Psoas muscle (tissue), 8 donors: ENCODE measurements around the gene HEYL. TPM values are rescaled to one million over a fixed set of nuclear protein-coding genes. Genes with fewer than 3 reads are reported as not detected.
A peak's percentile ranks its signal among the peaks of the same experiment; 100 is the strongest.

Experiments used
- ATAC-seq, 4 donors: fragments of 200-7000 bp; cut with Tn5 transposase; one replicate each; pipeline ENCODE4 v1.9.1; 2020; ENCODE audit warnings: moderate library complexity in 3 of 4, mild to moderate bottlenecking in 2 of 4
- DNase-seq, 2 donors: peaks; one replicate each; pipeline ENCODE4 v3.0.0-alpha.2; 2020
- H3K27ac ChIP-seq: fragments of 200-600 bp; one replicate; pipeline ENCODE4 v1.8.0; 2022
- H3K27me3 ChIP-seq, 3 donors: fragments of 200-600 bp in 1 of 3; one replicate each; pipeline versions ENCODE4 v1.6.1 to v1.8.0; 2013 to 2022; ENCODE audit warnings: low read length in 2 of 3, mild to moderate bottlenecking in 2 of 3, moderate library complexity in 1 of 3; ENCODE audit not compliant: insufficient read depth in 3 of 3
- H3K36me3 ChIP-seq, 2 donors: fragments of 200-600 bp in 1 of 2; one replicate each; pipeline versions ENCODE4 v1.6.1 to v1.8.0; 2013 to 2022; ENCODE audit warnings: low read depth in 1 of 2, mild to moderate bottlenecking in 1 of 2, moderate library complexity in 1 of 2; ENCODE audit not compliant: insufficient read depth in 1 of 2
- H3K4me1 ChIP-seq: fragments of 200-600 bp; one replicate; pipeline ENCODE4 v1.8.0; 2022
- H3K4me3 ChIP-seq: fragments of 200-600 bp; one replicate; pipeline ENCODE4 v1.8.0; 2022; ENCODE audit warnings: mild to moderate bottlenecking
- H3K9me3 ChIP-seq: fragments of 200-600 bp; one replicate; pipeline ENCODE4 v1.8.0; 2022
- CTCF ChIP-seq: fragments of 200-600 bp; IDR thresholded peaks from one replicate; pipeline ENCODE4 v1.8.0; 2022; ENCODE audit warnings: antibody characterized with exemption
- WGBS, 3 donors: extraction: QIAGEN DNeasy Blood & Tissue Kit; methylation state at CpG; one replicate each; pipeline versions ENCODE4 v1.1.6 to v1.1.7; 2013; 5-methylcytosine and 5-hydroxymethylcytosine counted together
- intact Hi-C, 2 donors: fragments of 100-400 bp; cut with DNase I; formaldehyde crosslinking; loops; one replicate each; pipeline versions ENCODE4 v1.11.0 to v1.14.2; 2022
- polyA plus RNA-seq, 3 donors: library from polyadenylated mRNA; stranded (reverse); fragments of 200-250 nt; gene quantifications; one replicate each; pipeline ENCODE4 v1.2.3, GENCODE V29; 2013
- total RNA-seq, 4 donors: library from RNA; stranded (reverse); fragmentation: NEBNext Ultra II Directional in 2 of 4; extraction: Animal tissue kit (Norgen Biotek cat#: 25700) in 2 of 4; gene quantifications; one replicate each; pipeline versions ENCODE4 v1.2.1 to v1.2.4, GENCODE V29; 2021 to 2023
- donor health status: healthy with polysubstance abuse.
- donor health status: DM: no; HTN: no; CAD: no; lungs with moderate emphysema.
- donor health status: Bipolar disorder and iron deficiency.
- donor health status: healthy.
- donor health status: DM: yes; HTN: yes; CAD: no.
- donor health status: DM: no; HTN: no; CAD: no.
- donor health status: DM: no; HTN: no; CAD: no.
- donor health status: DM: yes; HTN: yes; CAD: no.

The HEYL gene
- total and polyA plus RNA-seq, 7 donors: 2.1 to 10.0 (median 5.8) TPM

GRCh38 chr1:39632682-39633417 is 6.6 kb downstream of the HEYL start:
- ATAC-seq (peak; percentile 66 to 82 (median 78)), DNase-seq (peak; percentile 76)
- TF ChIP-seq CTCF: no peak
- no peak overlapping the region for H3K27ac ChIP-seq
- peak overlapping the region; percentile 46 for H3K4me3 ChIP-seq
- WGBS, 3 donors: 9 to 17% (median 13%) methylated on average over 21 to 61 of the region's 61 CpGs
- intact Hi-C loops: no loop called here
- no peaks in the 10 kb centered on the region for H3K9me3 ChIP-seq
- no peaks in the 10 kb centered on the region for H3K27me3 ChIP-seq
- H3K36me3 ChIP-seq: peaks cover 0 to 23% of the 10 kb centered on the region in 2 donors
- peaks cover 5% of the 10 kb centered on the region for H3K4me1 ChIP-seq

GRCh38 chr1:39632323-39632681 is 7.1 kb downstream of the HEYL start:
- H3K9me3 ChIP-seq: no peaks in the 10 kb centered on the region
- no peak overlapping the region for H3K27ac ChIP-seq
- peaks cover 5% of the 10 kb centered on the region for H3K4me1 ChIP-seq
- H3K27me3 ChIP-seq: no peaks in the 10 kb centered on the region
- intact Hi-C loops: no loop called here
- no peak for DNase-seq
- no peak for TF ChIP-seq CTCF
- ATAC-seq: no peak
- whole genome bisulfite sequencing, 3 donors: 54 to 77% (median 57%) methylated on average over 5 of the region's 5 CpGs
- peak overlapping the region; percentile 46 for H3K4me3 ChIP-seq
- peaks cover 0 to 23% of the 10 kb centered on the region in 2 donors for H3K36me3 ChIP-seq

GRCh38 chr1:39631361-39632322 is 7.8 kb downstream of the HEYL start:
- peaks cover 5% of the 10 kb centered on the region for H3K4me1 ChIP-seq
- H3K36me3 ChIP-seq: peaks cover 0 to 23% of the 10 kb centered on the region in 2 donors
- H3K27me3 ChIP-seq: no peaks in the 10 kb centered on the region
- intact Hi-C loops: no loop called here
- 75 to 88% (median 78%) methylated on average over 16 of the region's 16 CpGs for WGBS, 3 donors
- H3K27ac ChIP-seq: no peak overlapping the region
- no peak for ATAC-seq
- no peak overlapping the region for H3K4me3 ChIP-seq
- no peak for TF ChIP-seq CTCF
- no peak for DNase-seq
- H3K9me3 ChIP-seq: no peaks in the 10 kb centered on the region

DNA sequence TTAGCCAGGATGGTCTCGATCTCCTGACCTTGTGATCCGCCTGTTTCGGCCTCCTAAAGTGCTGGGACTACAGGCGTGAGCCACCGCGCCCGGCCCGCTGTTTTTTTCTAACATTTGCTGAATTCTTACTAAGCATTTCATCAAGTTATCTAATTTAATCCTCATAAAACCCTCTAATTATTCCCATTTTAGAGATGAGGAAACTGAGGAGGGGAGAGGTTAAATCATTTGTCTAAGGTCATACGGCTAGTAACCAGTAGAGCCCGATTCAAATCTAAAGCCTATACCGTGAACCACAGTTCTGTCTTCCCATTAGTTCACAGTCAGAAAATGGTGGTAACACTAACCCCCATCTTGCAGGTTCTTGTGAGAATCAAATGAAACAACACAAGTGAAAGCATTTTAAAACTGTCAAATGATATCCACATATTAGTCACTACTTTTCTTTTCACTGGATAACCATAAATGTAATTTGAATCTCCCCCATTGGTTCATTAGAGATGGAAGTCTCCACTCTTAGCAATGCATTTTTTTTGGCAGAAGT is 10.6 kb downstream of the HEYL start:
- H3K4me1 ChIP-seq: peaks cover 21% of the 10 kb centered on the region
- H3K36me3 ChIP-seq: peaks cover 0 to 23% of the 10 kb centered on the region in 2 donors

More for the DNA sequence above, 10.6 kb downstream of the HEYL start:
- ATAC-seq: no peak
- DNase-seq: no peak
- WGBS, 3 donors: 93 to 98% (median 97%) methylated on average over 11 of the region's 11 CpGs
- no peak for TF ChIP-seq CTCF
- intact Hi-C loops: no loop called here
- no peaks in the 10 kb centered on the region for H3K27me3 ChIP-seq
- H3K27ac ChIP-seq: no peak overlapping the region
- H3K4me3 ChIP-seq: no peak overlapping the region
- no peaks in the 10 kb centered on the region for H3K9me3 ChIP-seq
